ENCODE data around the gene CSNK1A1. TPM values are rescaled to one million over a fixed set of nuclear protein-coding genes. Genes with fewer than 3 reads are reported as not detected.
"Not testable (repeated sequence)": the region's sequence is repeated elsewhere in the genome, so short reads cannot be mapped to it uniquely, and the experiment has no call there.

Gene CSNK1A1
- total RNA-seq, 4 donors from 2014 or later = 157 to 252 (median 215) TPM

- no peaks in the 10 kb centered on the region for H3K9me3 ChIP-seq
- H3K27ac ChIP-seq = peak overlapping the region; percentile 20 to 60 (median 32)
- intact Hi-C loops (cut with DNase I; ENCODE audit: low total_unique reads) = no loop called here
- peaks cover 78 to 87% of the 10 kb centered on the region in 2 donors for H3K4me1 ChIP-seq
- TF ChIP-seq CTCF (IDR thresholded peaks at IDR 0.05 in 4 of 5, conservative IDR thresholded peaks at IDR 0.05 in 1 of 5) = no peak
- TF ChIP-seq POLR2A (IDR thresholded peaks at IDR 0.05) = no peak
- no peak for DNase-seq
- no peak for ATAC-seq
- in situ Hi-C loops (cut with MboI; ENCODE audit: low sequenced_read_pairs in 4 of 4) = no loop called here
- H3K4me3 ChIP-seq = no peak overlapping the region
- H3K27me3 ChIP-seq = no peaks in the 10 kb centered on the region
- H3K36me3 ChIP-seq = peaks cover 0 to 2% of the 10 kb centered on the region in 2 donors
Measured at GRCh38 chr5:149540089-149540488, 11.2 kb downstream of the CSNK1A1 start.

GRCh38 chr5:149537374-149537975 lies 13.8 kb downstream of the CSNK1A1 start:
- ATAC-seq (no peak), DNase-seq (no peak)
- intact Hi-C loops (cut with DNase I; ENCODE audit: low total_unique reads) (loop anchor here (5.0 kb wide), 1 partner anchor 35 kb away; no protein-coding TSS in a partner anchor), in situ Hi-C loops (cut with MboI; ENCODE audit: low sequenced_read_pairs in 4 of 4) (no loop called here)
- H3K4me3 ChIP-seq = no peak overlapping the region
- no peak for TF ChIP-seq POLR2A (IDR thresholded peaks at IDR 0.05)
- TF ChIP-seq CTCF (IDR thresholded peaks at IDR 0.05 in 4 of 5, conservative IDR thresholded peaks at IDR 0.05 in 1 of 5) = no peak
- no peaks in the 10 kb centered on the region for H3K9me3 ChIP-seq
- no peaks in the 10 kb centered on the region for H3K27me3 ChIP-seq
- no peaks in the 10 kb centered on the region for H3K36me3 ChIP-seq
- H3K27ac ChIP-seq = peak overlapping the region in 1 of 4 donors; percentile 23
- H3K4me1 ChIP-seq = peaks cover 73 to 86% of the 10 kb centered on the region in 2 donors

- H3K27me3 ChIP-seq; DNase-seq; H3K36me3 ChIP-seq; H3K4me3 ChIP-seq; in situ Hi-C loops (cut with MboI; ENCODE audit: low sequenced_read_pairs in 4 of 4); ATAC-seq; H3K9me3 ChIP-seq: not testable (repeated sequence)
- peaks cover 64 to 74% of the 10 kb centered on the region in 2 donors for H3K4me1 ChIP-seq
- H3K27ac ChIP-seq = peak overlapping the region; percentile 2 to 51 (median 23)
- intact Hi-C loops (cut with DNase I; ENCODE audit: low total_unique reads) = loop anchor here (5.0 kb wide), 1 partner anchor 33 kb away; no protein-coding TSS in a partner anchor
Measured at GRCh38 chr5:149535787-149536186, 15.5 kb downstream of the CSNK1A1 start.

- DNase-seq = no peak
- Histone ChIP-seq H3K4me1 (peaks cover 75 to 79% of the 10 kb centered on the region in 2 donors), H3K9me3 (no peaks in the 10 kb centered on the region), H3K4me3 (no peak overlapping the region), H3K27ac (no peak overlapping the region), H3K36me3 (no peaks in the 10 kb centered on the region), H3K27me3 (no peaks in the 10 kb centered on the region)
- in situ Hi-C loops (cut with MboI; ENCODE audit: low sequenced_read_pairs in 4 of 4) (no loop called here), intact Hi-C loops (cut with DNase I; ENCODE audit: low total_unique reads) (no loop called here)
- no peak for ATAC-seq
- TF ChIP-seq POLR2A (IDR thresholded peaks at IDR 0.05) (no peak), CTCF (IDR thresholded peaks at IDR 0.05 in 4 of 5, conservative IDR thresholded peaks at IDR 0.05 in 1 of 5) (no peak)
Measured at GRCh38 chr5:149532413-149532812, 18.8 kb downstream of the CSNK1A1 start.

GRCh38 chr5:149529463-149529862 lies 21.8 kb downstream of the CSNK1A1 start:
- H3K4me1 ChIP-seq = peaks cover 79 to 81% of the 10 kb centered on the region in 2 donors
- no peak overlapping the region for H3K4me3 ChIP-seq
- peak overlapping the region in 2 of 4 donors; percentile 57 to 63 for H3K27ac ChIP-seq
- in situ Hi-C loops (cut with MboI; ENCODE audit: low sequenced_read_pairs in 4 of 4) (no loop called here), intact Hi-C loops (cut with DNase I; ENCODE audit: low total_unique reads) (no loop called here)
- H3K36me3 ChIP-seq = no peaks in the 10 kb centered on the region
- H3K27me3 ChIP-seq = no peaks in the 10 kb centered on the region
- TF ChIP-seq CTCF (IDR thresholded peaks at IDR 0.05 in 4 of 5, conservative IDR thresholded peaks at IDR 0.05 in 1 of 5) = no peak
- no peak for TF ChIP-seq POLR2A (IDR thresholded peaks at IDR 0.05)
- no peak for DNase-seq
- H3K9me3 ChIP-seq = no peaks in the 10 kb centered on the region
- no peak for ATAC-seq
